GM23338 (cell line): ENCODE measurements around the gene CENPA. TPM values are rescaled to one million over a fixed set of nuclear protein-coding genes. Genes with fewer than 3 reads are reported as not detected.

Experiments used
- ATAC-seq: fragments of 200-7000 bp; cut with Tn5 transposase; 3 replicates; pipeline ENCODE4 v1.9.1; 2020
- DNase-seq: peaks from one replicate; pipeline ENCODE4 v3.0.0-alpha.2; 2015; ENCODE audit warnings: low spot score
- H2AFZ ChIP-seq: fragments of 200-600 bp; sonication (generic); 2 replicates; pipeline ENCODE4 v1.8.0; 2016; ENCODE audit warnings: antibody characterized with exemption, mild to moderate bottlenecking, moderate library complexity
- H3F3A ChIP-seq: fragments of 200-600 bp; sonication (generic); replicated peaks from 2 replicates; pipeline ENCODE4 v1.8.0; 2017; ENCODE audit warnings: antibody characterized with exemption, mixed run types, low read depth
- H3K27ac ChIP-seq: fragments of 200-600 bp; sonication (generic); 2 replicates; pipeline ENCODE4 v1.6.1; 2016; ENCODE audit warnings: low read depth
- H3K27me3 ChIP-seq: fragments of 200-600 bp; sonication (generic); 2 replicates; pipeline ENCODE4 v1.8.0; 2016; ENCODE audit warnings: mild to moderate bottlenecking, mixed run types, moderate library complexity; ENCODE audit not compliant: insufficient read depth
- H3K36me3 ChIP-seq: fragments of 200-600 bp; sonication (generic); 2 replicates; pipeline ENCODE4 v1.8.0; 2016; ENCODE audit warnings: mild to moderate bottlenecking; ENCODE audit not compliant: insufficient read depth
- H3K4me1 ChIP-seq: fragments of 200-600 bp; sonication (generic); 2 replicates; pipeline ENCODE4 v1.8.0; 2016; ENCODE audit warnings: mild to moderate bottlenecking, moderate library complexity; ENCODE audit not compliant: insufficient read depth
- H3K4me2 ChIP-seq: fragments of 200-600 bp; sonication (generic); 2 replicates; pipeline ENCODE4 v1.7.1; 2017; ENCODE audit warnings: mixed run types
- H3K4me3 ChIP-seq: fragments of 200-600 bp; sonication (generic); 2 replicates; pipeline ENCODE4 v1.6.1; 2016; ENCODE audit warnings: mixed run types
- H3K79me2 ChIP-seq: fragments of 200-600 bp; sonication (generic); replicated peaks from 2 replicates; pipeline ENCODE4 v1.8.0; 2017; ENCODE audit warnings: mild to moderate bottlenecking; ENCODE audit not compliant: insufficient read depth
- H3K9me2 ChIP-seq: fragments of 200-600 bp; sonication (generic); 2 replicates; pipeline ENCODE4 v1.8.0; 2017; ENCODE audit not compliant: insufficient read depth
- H4K20me1 ChIP-seq: fragments of 200-600 bp; sonication (generic); replicated peaks from 2 replicates; pipeline ENCODE4 v1.8.0; 2017; ENCODE audit warnings: mild to moderate bottlenecking; ENCODE audit not compliant: insufficient read depth
- H3K27ac Mint-ChIP-seq: 2 replicates; pipeline ENCODE4 v1.8.0; 2020; ENCODE audit warnings: inconsistent platforms, mild to moderate bottlenecking, moderate library complexity, mixed read lengths
- H3K27me3 Mint-ChIP-seq: 3 replicates; pipeline ENCODE4 v1.8.0; 2022; ENCODE audit warnings: low read depth, mild to moderate bottlenecking, moderate library complexity, mixed read lengths, inconsistent platforms; ENCODE audit not compliant: insufficient read depth, poor library complexity
- H3K36me3 Mint-ChIP-seq: 3 replicates; pipeline ENCODE4 v1.8.0; 2021; ENCODE audit warnings: low read depth, mild to moderate bottlenecking, inconsistent platforms, moderate library complexity, mixed read lengths
- H3K4me1 Mint-ChIP-seq: 3 replicates; pipeline ENCODE4 v1.8.0; 2020; ENCODE audit warnings: mild to moderate bottlenecking, inconsistent platforms, mixed read lengths
- H3K4me3 Mint-ChIP-seq: 3 replicates; pipeline ENCODE4 v1.8.0; 2021; ENCODE audit warnings: moderate library complexity, mild to moderate bottlenecking, inconsistent platforms, mixed read lengths
- H3K9me3 Mint-ChIP-seq: 3 replicates; pipeline ENCODE4 v1.8.0; 2020; ENCODE audit warnings: moderate library complexity, mild to moderate bottlenecking, inconsistent platforms, mixed read lengths
- CREB1 ChIP-seq: fragments of 250-450 bp; sonication (Bioruptor Pico); IDR thresholded peaks from 2 replicates; pipeline ENCODE4 v1.5.0; 2020; ENCODE audit warnings: low read depth, mild to moderate bottlenecking, moderate library complexity
- ETS1 ChIP-seq: IDR thresholded peaks from 2 replicates; pipeline ENCODE4 v1.6.1; 2016; ENCODE audit warnings: antibody characterized with exemption
- EZH2 ChIP-seq: fragments of 200-600 bp; sonication (generic); IDR thresholded peaks from one replicate; pipeline ENCODE4 v1.8.0; 2017; ENCODE audit warnings: antibody characterized with exemption, mild to moderate bottlenecking, low read depth; ENCODE audit not compliant: unreplicated experiment
- EZH2phosphoT487 ChIP-seq: fragments of 200-600 bp; sonication (generic); IDR thresholded peaks from one replicate; pipeline ENCODE4 v1.8.1; 2018; ENCODE audit warnings: antibody characterized with exemption; ENCODE audit not compliant: unreplicated experiment
- NANOG ChIP-seq: IDR thresholded peaks from 2 replicates; pipeline ENCODE4 v1.6.1; 2016; ENCODE audit warnings: antibody characterized with exemption, borderline replicate concordance
- POLR2AphosphoS5 ChIP-seq: IDR thresholded peaks from 2 replicates; pipeline ENCODE4 v1.6.1; 2016; ENCODE audit warnings: antibody characterized with exemption, low read depth
- REST ChIP-seq: IDR thresholded peaks from one replicate; pipeline ENCODE4 v1.6.1; 2018; ENCODE audit warnings: antibody characterized with exemption; ENCODE audit not compliant: unreplicated experiment
- STAT1 ChIP-seq: IDR thresholded peaks from one replicate; pipeline ENCODE4 v1.6.1; 2016; ENCODE audit warnings: antibody characterized with exemption; ENCODE audit not compliant: unreplicated experiment
- ZNF114 ChIP-seq: fragments of 250-450 bp; sonication (Bioruptor Pico); IDR thresholded peaks from 2 replicates; pipeline ENCODE4 v1.5.0; 2020; ENCODE audit warnings: mild to moderate bottlenecking, moderate library complexity
- ZNF331 ChIP-seq: fragments of 250-450 bp; sonication (Bioruptor Pico); IDR thresholded peaks from 2 replicates; pipeline ENCODE4 v1.5.0; 2020; ENCODE audit warnings: low read depth, mild to moderate bottlenecking, moderate library complexity
- ZNF462 ChIP-seq: fragments of 250-450 bp; sonication (Bioruptor Pico); IDR thresholded peaks from 2 replicates; pipeline ENCODE4 v1.5.0; 2020; ENCODE audit warnings: mild to moderate bottlenecking, moderate library complexity
- polyA plus RNA-seq: library from polyadenylated mRNA; unstranded; fragments of >200 nt; fragmentation: Nextera tagmentation; extraction: Ambion mirVana; gene quantifications from 2 replicates; pipeline ENCODE4 v1.2.1, GENCODE V29; 2016
- total RNA-seq: library from RNA; depleted of rRNA; stranded (reverse); fragments of >200 nt; shearing (Covaris generic); gene quantifications from 2 replicates; pipeline ENCODE4 v1.2.3, GENCODE V29; 2014

Gene CENPA
- total and polyA plus RNA-seq, 2 experiments from 2014 or later = 16.8 to 24.2 TPM

GRCh38 chr2:26811791-26812694, 26.2 kb downstream of the CENPA start:
- Histone ChIP-seq H3F3A (no peaks in the 10 kb centered on the region), H3K79me2 (no peaks in the 10 kb centered on the region), H3K9me2 (no peaks in the 10 kb centered on the region), H3K4me2 (no peak overlapping the region), H3K36me3 (no peaks in the 10 kb centered on the region), H2AFZ (no peak overlapping the region), H3K27ac (no peak overlapping the region), H4K20me1 (no peaks in the 10 kb centered on the region), H3K4me1 (no peaks in the 10 kb centered on the region), H3K27me3 (no peaks in the 10 kb centered on the region), H3K4me3 (no peak overlapping the region)
- ATAC-seq = peak; percentile 28
- no peak overlapping the region for H3K4me3 Mint-ChIP-seq
- peaks cover 5% of the 10 kb centered on the region; the same call in 2 of the 3 replicates for H3K4me1 Mint-ChIP-seq
- peaks cover 14% of the 10 kb centered on the region for H3K27me3 Mint-ChIP-seq
- no peak overlapping the region for H3K27ac Mint-ChIP-seq
- no peak for DNase-seq
- TF ChIP-seq STAT1 = no peak
- TF ChIP-seq ZNF462 (CRISPR knock-in tag) = no peak
- TF ChIP-seq EZH2 = no peak
- TF ChIP-seq POLR2AphosphoS5 = no peak
- no peak for TF ChIP-seq ZNF331 (CRISPR knock-in tag)
- no peak for TF ChIP-seq CREB1 (CRISPR knock-in tag)
- no peak for TF ChIP-seq REST
- TF ChIP-seq ETS1 = no peak
- no peak for TF ChIP-seq NANOG
- no peak for TF ChIP-seq EZH2phosphoT487
- TF ChIP-seq ZNF114 (CRISPR knock-in tag) = no peak
- no peaks in the 10 kb centered on the region; the same call in 2 of the 3 replicates for H3K9me3 Mint-ChIP-seq
- no peaks in the 10 kb centered on the region for H3K36me3 Mint-ChIP-seq
